Activated CD8-positive, alpha-beta memory T cell treated with anti-CD3 and anti-CD28 coated beads, Interleukin-2, amount 50 U/mL, for 1 hour (primary cell): ENCODE measurements around the gene SYNE2.

Source experiments
- DNase-seq: peaks from one replicate; pipeline ENCODE4 v3.0.0-alpha.2; 2020; ENCODE audit errors: extremely low read depth

Gene SYNE2

DNA sequence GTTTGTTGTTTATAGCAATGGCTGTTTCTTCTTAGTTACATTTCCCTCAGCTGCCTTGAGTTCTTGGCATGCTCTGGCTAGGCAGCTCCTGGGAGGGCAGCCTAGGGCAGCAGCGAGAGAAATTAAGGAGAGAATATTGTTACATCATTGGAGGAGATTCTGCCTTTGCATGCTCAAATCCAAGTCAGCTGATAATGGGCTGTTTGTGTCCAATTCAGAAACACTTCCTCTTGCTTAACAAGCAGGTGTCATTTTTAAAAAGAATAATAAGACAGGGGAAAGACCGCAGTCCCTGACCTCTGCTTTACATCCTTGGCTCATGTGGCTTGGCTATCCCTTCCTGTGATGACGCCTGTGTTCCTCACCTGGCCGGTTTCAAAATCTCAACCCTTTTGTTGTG lies 364.5 kb downstream of the SYNE2 start:
- DNase-seq: no peak

- no peak for DNase-seq
Measured at GRCh38 chr14:64217834-64218233, 365.0 kb downstream of the SYNE2 start.

DNA sequence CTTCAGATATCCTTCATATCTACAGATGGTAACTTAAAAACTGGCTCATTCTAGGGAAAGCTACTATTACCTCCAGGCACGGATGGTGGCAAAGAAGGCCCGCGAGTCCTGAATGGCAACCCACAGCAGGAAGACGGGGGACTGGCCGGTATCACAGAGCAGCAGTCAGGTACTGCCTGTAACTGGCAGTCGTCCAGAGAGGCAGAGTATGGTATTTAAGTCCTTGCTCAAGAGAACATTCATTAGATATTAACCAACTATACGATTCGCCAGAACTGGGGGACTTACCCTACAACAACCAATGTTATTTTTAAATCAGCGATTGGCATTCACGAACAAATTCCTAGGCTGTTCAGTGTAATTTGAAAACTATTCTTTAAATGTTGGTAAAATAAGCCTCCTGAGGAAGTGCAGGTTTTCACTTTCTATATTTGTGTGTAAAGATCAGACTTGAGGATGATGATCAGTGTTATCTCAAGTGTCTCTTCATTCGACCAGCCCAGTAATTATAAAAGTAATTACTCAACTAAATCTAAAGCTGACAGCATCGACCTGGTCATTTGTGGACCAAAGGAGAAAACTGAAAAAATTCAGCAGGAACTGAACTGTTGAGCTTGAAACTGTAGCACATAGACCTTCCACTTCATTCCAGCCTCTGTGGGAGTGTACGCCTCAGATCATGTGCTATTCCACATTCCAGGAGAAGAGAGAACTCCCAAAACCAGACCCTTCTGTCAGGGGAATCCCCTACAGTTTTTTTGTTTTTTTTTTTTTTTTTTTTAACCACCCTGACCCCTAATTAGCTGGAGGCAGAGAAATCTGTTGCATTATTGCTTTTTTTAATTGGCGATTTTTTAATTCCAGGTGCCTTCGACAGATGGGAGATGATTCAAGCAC lies 365.8 kb downstream of the SYNE2 start:
- no peak for DNase-seq

DNA sequence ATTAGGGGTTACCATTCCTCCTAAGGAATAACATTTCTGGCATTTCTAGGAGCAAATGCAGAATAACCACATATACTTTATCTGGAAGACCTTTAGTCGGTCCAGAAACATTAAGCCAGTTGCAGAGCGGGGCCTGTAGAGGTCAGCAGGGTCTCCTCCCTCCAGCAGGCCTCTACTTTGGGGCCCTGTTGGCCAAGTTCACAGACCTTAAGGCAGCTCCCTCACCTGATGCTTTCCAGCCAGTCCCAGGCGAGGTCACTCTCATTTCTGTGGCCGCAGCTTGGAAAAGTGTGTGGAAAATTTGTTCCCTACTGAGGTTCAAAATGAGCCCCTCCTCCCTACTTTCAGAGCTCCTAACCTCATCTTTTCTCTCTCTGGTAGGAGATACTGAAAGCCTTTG lies 367.3 kb downstream of the SYNE2 start:
- no peak for DNase-seq

- no peak for DNase-seq
Measured at GRCh38 chr14:64220466-64220865, 367.7 kb downstream of the SYNE2 start.

DNA sequence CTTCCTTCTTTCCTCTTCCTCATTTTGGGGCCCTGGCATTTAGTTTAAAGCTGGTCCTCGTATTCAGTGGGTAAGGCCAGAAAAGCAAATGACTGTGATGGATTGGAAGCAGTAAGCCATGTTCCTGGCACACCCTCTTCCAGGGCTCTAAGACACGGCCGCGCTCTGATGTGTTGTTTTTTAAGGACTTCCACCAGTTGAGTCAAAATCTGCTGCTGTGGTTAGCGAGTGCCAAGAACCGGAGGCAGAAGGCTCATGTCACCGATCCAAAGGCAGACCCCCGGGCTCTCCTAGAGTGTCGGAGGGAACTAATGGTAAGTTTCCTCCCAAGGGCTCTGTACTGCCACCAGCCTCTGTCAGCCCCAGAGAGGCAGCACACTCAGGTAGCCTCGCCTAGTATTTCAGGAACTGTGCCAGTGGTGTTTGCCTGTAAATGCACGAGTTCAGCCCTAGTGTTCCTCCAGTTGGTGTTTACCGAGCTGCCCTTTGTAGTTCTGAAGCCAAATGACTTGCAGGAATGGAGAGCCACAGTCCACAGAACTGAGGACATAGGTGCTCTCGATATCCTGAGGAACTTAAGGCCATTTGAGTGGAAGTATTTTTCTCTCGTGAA lies 368.7 kb downstream of the SYNE2 start:
- DNase-seq: no peak

DNA sequence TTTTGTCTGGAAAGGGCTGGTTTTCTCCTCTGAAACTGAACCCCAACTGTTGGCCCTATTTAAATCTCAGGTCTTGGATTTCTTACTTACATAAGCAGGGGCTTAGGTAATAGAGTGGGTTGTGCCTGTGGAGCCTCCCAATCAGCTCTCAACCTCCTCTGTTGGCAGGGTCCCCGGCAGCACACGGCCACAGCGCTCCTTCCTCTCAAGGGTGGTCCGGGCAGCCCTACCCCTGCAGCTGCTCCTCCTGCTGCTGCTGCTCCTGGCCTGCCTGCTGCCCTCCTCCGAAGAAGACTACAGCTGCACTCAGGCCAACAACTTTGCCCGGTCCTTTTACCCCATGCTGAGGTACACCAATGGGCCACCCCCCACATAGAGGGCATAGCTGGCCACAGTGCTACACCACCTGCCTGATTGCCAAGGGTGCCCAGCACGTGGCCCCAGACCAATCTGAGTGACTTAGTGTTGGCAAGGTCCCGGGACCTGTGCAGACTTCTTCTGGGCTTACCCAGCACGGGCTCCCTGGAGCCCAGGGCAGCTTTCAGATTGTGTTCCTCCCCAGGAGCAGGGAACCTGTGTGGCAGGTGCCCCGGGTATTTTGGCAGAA lies 372.4 kb downstream of the SYNE2 start:
- DNase-seq: no peak

DNA sequence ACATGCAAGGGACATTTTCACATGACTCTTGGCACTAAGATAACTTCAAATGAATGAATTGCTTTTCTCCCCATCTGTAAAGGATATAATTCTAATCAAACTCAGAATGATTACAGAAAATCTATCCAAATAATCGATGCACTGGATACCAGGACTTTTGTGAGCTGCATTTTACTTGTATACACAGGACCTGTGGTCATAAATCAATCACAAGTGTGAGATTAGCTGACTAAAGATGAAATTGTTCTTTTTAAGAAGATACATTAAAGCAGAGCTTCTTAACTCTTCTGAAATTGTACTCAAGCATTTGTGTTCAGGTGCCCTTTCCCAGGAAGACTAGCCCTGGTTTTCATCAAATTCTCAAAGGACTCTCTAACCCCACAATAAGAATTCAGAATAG lies 375.1 kb downstream of the SYNE2 start:
- DNase-seq: no peak

DNA sequence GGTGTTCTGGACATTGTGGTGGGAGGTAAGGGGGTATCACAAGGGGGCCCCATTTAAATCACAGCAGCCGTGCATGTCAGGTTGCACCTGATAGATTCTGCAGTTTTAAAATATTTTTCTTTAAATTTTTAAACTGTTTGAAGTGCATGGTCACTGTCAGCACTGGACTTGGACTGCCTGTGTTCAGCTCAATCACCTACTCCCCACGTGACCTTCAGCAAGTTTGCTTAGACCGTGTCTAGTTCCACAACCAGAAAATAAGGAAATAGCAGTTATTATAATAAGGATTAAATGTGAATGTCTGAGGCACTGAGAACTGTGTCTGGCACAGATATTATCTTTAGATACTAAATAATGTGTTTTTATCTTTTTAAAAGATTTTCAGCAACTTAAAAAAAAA lies 376.7 kb downstream of the SYNE2 start:
- no peak for DNase-seq

- no peak for DNase-seq
Measured at GRCh38 chr14:64232095-64232838, 379.5 kb downstream of the SYNE2 start.

GRCh38 chr14:64232944-64233343 lies 380.1 kb downstream of the SYNE2 start:
- no peak for DNase-seq

DNA sequence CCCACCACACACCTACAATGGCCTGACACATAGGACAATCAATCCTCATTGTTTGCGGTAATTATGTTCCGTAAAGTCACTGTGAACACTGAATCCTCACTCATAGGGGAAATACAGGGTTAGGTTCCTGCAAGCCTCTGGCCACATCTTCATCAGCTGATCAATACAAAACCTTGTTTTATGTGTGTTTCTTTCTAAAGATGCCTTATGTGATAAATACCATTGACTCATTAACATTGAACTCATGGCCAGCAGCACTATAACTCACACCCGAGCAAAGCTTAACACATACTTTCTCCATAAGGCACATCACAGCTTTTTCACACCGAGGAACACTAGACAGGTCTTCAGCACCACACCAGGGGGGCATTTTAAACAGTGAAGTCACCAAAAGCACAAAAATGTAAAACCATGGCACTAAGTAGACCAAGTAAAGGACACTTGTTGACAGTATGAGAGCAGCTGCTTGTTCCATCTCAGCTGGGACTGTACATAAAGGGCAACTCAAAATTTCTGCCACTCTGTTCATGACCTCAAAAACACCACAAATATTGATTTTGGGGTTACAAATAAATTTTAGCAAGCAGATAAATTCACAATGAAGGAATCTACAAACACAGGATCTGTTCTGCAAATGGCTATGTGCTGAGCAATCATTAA lies 380.9 kb downstream of the SYNE2 start:
- DNase-seq: no peak

DNA sequence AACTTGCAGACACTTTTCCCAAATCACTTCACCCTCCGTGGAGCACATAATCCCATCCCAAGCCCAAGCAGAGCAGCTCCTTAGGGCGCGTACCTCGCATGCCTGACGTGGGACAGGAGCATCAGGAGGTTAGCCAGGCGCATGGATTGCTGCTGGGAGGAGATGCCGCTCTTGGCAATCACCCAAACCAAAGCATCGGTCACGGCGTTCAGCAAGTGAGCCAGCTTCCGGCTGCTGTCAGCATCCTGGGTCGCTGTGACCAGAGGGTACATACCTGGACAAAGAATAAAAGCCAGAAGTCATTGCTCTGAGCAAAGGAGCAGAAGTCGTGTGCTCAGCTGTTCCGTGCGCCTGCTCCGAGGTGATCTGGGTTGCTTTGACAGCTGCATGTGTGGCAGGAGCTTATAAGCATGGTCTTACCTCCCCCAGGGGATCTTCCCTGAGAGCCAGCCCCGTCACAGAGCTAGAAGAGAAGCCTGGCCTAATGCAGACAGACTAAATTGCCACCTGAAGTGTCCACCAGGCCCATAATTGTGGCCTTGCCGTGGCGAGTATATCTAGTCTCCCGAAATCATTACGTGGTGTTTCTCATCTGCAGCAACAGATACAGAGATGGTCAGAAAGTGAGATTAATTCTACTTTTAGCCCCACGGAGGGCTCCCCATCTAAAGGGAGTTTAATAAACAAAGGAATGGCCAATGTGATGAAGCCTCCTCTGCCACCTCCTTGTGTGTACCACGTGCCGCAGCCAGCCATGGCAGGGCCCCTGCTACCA lies 382.3 kb downstream of the SYNE2 start:
- no peak for DNase-seq

- no peak for DNase-seq
Measured at GRCh38 chr14:64235652-64236640, 383.1 kb downstream of the SYNE2 start.

DNA sequence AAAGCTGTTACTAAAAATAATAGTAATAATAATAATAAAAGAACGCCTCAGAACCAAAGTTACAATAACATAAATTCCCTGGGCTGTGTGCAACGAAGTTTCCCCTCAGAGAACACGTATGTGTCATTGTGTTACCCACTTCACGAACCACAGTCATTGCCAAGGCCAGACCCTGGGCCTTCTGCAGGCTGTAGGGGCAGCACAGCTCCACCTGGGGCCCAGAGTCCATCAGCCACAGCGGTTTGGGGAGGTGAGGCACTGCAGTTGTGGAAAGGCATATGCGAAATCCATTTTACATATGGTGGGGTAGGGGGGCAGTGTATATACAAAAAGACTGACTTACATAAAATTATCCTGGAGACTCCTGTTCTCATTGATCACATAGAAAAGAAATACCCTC lies 385.2 kb downstream of the SYNE2 start:
- DNase-seq: no peak

DNA sequence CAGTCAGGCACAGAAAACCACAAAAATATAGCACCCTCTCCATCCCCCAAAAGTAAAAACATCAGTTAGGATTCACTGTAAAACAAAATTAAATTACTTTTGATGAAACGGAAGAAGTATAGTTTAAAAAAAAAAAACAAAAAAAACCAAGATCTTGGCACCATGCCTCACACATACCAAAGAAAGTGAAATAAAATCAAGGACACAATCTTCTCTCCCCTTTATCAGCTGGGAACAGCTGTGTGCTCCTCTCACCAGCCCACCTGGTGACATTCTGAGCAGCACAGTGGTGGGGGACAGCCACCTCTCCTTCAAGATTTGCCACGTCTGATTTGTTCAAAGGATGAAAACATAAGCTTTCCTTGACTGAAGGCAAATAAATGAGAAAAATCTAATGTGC lies 385.8 kb downstream of the SYNE2 start:
- DNase-seq: no peak

DNA sequence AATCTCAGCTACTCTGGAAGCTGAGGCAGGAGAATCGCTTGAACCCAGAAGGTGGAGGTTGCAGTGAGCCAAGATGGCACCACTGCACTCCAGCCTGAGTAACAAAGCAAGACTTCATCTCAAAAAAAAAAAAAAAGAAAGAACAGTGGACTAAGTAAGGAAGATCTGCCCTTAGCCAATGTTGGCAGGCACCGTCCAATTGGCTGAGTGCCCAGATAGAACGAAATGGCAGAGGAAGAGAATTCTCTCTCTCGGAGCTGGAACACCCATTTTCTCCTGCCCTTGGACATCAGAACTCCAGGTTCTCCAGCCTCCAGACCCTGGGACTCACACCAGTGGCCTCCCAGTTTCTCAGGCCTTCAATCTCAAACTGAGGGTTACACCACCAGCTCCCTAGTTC lies 391.5 kb downstream of the SYNE2 start:
- no peak for DNase-seq

GRCh38 chr14:64245491-64245890 lies 392.7 kb downstream of the SYNE2 start:
- DNase-seq: no peak

DNA sequence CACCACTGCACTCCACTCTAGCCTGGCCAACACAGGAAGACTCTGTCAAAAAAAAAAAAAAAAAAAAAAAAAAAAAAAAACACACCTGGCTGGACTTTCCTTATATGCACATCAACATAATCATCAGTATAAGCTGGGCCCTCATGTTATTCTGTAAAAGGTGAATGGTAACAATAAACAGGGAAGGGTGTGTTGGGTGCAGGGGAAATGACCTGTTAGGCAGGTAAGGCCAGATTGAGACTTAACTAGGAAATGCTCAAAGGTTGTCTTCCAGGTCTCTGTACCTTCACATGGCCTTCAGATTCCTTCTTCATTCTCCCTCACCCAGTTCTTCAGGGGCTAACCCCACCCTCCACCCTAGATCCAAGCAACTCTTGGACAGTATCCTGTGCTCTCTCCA lies 393.9 kb downstream of the SYNE2 start:
- DNase-seq: no peak

- no peak for DNase-seq
Measured at GRCh38 chr14:64247195-64247594, 394.4 kb downstream of the SYNE2 start.
